ENCODE results near the gene PCSK9.

Gene PCSK9

GRCh38 chr1:55044617-55045397 lies 5.5 kb downstream of the PCSK9 start:
- Histone ChIP-seq H3K27me3 (ENCODE audit: control insufficient read depth, insufficient read depth, low read length) (peaks cover 20% of the 10 kb centered on the region), H3K27ac (ENCODE audit: low read depth, low read length) (no peak overlapping the region), H3K4me1 (ENCODE audit: control insufficient read depth, insufficient read depth, low read length) (peaks cover 15% of the 10 kb centered on the region; the same call in 1 of the 2 replicates), H3K9me3 (ENCODE audit: control insufficient read depth, insufficient read depth, low read length) (no peaks in the 10 kb centered on the region), H3K36me3 (ENCODE audit: control insufficient read depth, insufficient read depth, low read length) (peaks cover 54% of the 10 kb centered on the region), H3K9ac (ENCODE audit: low read depth, low read length) (no peak overlapping the region), H3K4me3 (ENCODE audit: low read depth, low read length) (no peak overlapping the region)

DNA sequence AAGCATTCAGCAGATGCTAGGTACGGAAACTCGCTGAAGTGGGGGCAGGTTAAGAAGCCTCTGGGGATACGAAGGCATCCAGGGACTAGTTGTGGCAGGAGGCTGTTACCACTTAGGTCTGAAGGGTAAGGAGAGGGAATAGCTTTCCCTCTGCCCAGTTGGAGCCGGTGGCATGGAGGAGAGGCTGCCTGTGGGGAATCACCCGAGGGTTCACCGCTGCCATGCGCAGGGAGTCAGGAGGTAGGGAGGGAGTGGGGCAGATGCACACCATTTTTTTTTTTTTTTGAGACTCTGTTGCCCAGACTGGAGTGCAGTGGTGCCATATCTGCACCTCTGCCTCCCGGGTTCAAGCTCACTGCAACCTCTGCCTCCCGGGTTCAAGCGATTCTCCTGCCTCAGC lies 6.1 kb downstream of the PCSK9 start:
- Histone ChIP-seq H3K9ac (ENCODE audit: low read depth, low read length) (no peak overlapping the region), H3K27me3 (ENCODE audit: control insufficient read depth, insufficient read depth, low read length) (peaks cover 13% of the 10 kb centered on the region), H3K4me1 (ENCODE audit: control insufficient read depth, insufficient read depth, low read length) (peaks cover 13% of the 10 kb centered on the region; the same call in 1 of the 2 replicates), H3K9me3 (ENCODE audit: control insufficient read depth, insufficient read depth, low read length) (no peaks in the 10 kb centered on the region), H3K36me3 (ENCODE audit: control insufficient read depth, insufficient read depth, low read length) (peaks cover 60% of the 10 kb centered on the region), H3K4me3 (ENCODE audit: low read depth, low read length) (no peak overlapping the region), H3K27ac (ENCODE audit: low read depth, low read length) (no peak overlapping the region)

- peaks cover 6% of the 10 kb centered on the region; the same call in 1 of the 2 replicates for H3K4me1 ChIP-seq (ENCODE audit: control insufficient read depth, insufficient read depth, low read length)
- H3K27ac ChIP-seq (ENCODE audit: low read depth, low read length) = no peak overlapping the region
- H3K4me3 ChIP-seq (ENCODE audit: low read depth, low read length) = no peak overlapping the region
- H3K9ac ChIP-seq (ENCODE audit: low read depth, low read length) = no peak overlapping the region
- H3K27me3 ChIP-seq (ENCODE audit: control insufficient read depth, insufficient read depth, low read length) = no peaks in the 10 kb centered on the region
- no peaks in the 10 kb centered on the region for H3K9me3 ChIP-seq (ENCODE audit: control insufficient read depth, insufficient read depth, low read length)
- peaks cover 60% of the 10 kb centered on the region for H3K36me3 ChIP-seq (ENCODE audit: control insufficient read depth, insufficient read depth, low read length)
These were observed 7.5 kb downstream of the PCSK9 start for GRCh38 chr1:55046871-55047270.

DNA sequence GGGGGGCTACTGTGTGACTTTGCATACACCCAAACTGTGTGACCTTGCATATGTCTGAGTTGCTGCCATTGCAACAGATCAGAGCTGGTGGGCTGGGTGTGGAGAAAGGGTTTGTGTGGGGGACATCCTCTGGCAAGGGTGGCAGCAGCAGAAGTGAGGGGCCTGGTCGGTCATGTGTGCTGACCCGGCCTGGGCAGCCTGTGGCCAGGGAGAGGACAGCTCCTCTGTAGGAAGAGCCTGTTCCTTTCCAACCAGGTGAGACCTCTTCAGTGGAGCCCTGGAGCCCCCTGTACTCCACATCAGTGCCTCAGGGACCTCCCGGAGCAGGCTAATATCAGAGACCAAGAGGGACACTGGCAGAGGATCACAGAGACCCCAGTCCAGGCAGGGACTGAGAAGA lies 8.3 kb downstream of the PCSK9 start:
- peaks cover 6% of the 10 kb centered on the region; the same call in 1 of the 2 replicates for H3K4me1 ChIP-seq (ENCODE audit: control insufficient read depth, insufficient read depth, low read length)
- no peak overlapping the region for H3K27ac ChIP-seq (ENCODE audit: low read depth, low read length)
- H3K9ac ChIP-seq (ENCODE audit: low read depth, low read length) = no peak overlapping the region
- peaks cover 63% of the 10 kb centered on the region for H3K36me3 ChIP-seq (ENCODE audit: control insufficient read depth, insufficient read depth, low read length)
- no peaks in the 10 kb centered on the region for H3K9me3 ChIP-seq (ENCODE audit: control insufficient read depth, insufficient read depth, low read length)
- H3K27me3 ChIP-seq (ENCODE audit: control insufficient read depth, insufficient read depth, low read length) = no peaks in the 10 kb centered on the region
- H3K4me3 ChIP-seq (ENCODE audit: low read depth, low read length) = no peak overlapping the region

DNA sequence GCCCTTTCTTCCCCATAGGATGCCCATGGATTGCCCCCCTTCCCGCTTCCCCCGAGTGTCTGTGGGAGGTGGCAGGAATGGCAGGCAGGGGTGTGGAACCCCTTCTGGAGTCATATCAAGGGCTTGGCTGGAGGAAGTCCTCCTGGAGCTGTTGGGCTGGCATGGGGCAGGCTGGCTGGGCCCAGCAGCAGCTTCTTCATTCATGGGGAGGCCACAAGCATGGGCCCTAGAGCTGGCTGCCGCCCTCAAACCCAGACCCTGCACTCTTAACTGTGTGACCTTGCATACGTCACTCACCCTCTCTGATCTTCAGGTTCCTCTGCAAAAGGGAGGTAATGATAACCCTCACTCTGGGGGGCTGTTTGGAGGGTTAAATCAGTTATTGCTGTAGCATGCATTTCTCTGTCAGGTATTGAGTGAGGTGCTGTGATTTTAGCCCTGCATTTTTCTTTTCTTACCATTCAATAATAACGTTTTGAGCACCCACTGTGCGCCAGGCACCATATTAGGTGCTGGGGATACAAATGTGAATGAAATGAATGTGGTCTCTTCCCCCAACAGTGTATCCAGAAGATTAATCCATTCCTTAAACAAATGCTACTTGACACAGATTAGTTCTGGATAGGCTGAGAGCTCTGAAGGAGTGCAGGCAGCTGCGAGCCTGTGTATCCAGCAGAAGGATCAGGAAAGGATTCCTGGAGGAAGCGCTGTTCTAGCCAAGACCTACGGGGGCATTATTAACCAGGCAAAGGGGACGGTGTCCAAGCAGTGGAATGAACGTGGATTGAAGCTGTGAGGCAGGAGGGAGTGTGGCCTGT lies 9.3 kb downstream of the PCSK9 start:
- no peak overlapping the region for H3K9ac ChIP-seq (ENCODE audit: low read depth, low read length)
- peaks cover 69% of the 10 kb centered on the region for H3K36me3 ChIP-seq (ENCODE audit: control insufficient read depth, insufficient read depth, low read length)

GRCh38 chr1:55049271-55049913 lies 10.0 kb downstream of the PCSK9 start:
- Histone ChIP-seq H3K9ac (ENCODE audit: low read depth, low read length) (no peak overlapping the region), H3K27ac (ENCODE audit: low read depth, low read length) (no peak overlapping the region), H3K36me3 (ENCODE audit: control insufficient read depth, insufficient read depth, low read length) (peaks cover 65% of the 10 kb centered on the region), H3K9me3 (ENCODE audit: control insufficient read depth, insufficient read depth, low read length) (no peaks in the 10 kb centered on the region), H3K4me1 (ENCODE audit: control insufficient read depth, insufficient read depth, low read length) (no peaks in the 10 kb centered on the region), H3K4me3 (ENCODE audit: low read depth, low read length) (no peak overlapping the region), H3K27me3 (ENCODE audit: control insufficient read depth, insufficient read depth, low read length) (no peaks in the 10 kb centered on the region)

More for the DNA sequence above, 9.3 kb downstream of the PCSK9 start:
- Histone ChIP-seq H3K4me3 (ENCODE audit: low read depth, low read length) (no peak overlapping the region), H3K27me3 (ENCODE audit: control insufficient read depth, insufficient read depth, low read length) (no peaks in the 10 kb centered on the region), H3K4me1 (ENCODE audit: control insufficient read depth, insufficient read depth, low read length) (no peaks in the 10 kb centered on the region), H3K27ac (ENCODE audit: low read depth, low read length) (no peak overlapping the region), H3K9me3 (ENCODE audit: control insufficient read depth, insufficient read depth, low read length) (no peaks in the 10 kb centered on the region)

DNA sequence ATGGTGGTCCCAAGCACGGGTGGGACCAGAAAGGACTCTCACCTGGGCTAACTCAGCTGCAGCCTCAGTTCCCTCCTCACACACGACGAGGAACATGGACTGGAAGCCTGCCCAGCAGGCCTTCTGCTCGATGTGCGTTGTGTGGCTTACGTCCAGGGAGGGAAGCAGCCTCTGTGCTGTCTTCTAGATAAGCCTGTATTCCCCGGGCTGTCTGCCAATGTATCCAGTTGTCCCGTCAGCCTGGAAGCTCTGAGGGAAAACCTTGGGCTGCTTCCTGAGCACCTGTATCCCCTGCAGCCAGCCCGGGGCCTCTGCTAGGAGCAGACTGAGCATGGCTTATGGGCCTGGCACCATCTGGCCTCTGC lies 10.5 kb downstream of the PCSK9 start:
- Histone ChIP-seq H3K4me1 (ENCODE audit: control insufficient read depth, insufficient read depth, low read length) (no peaks in the 10 kb centered on the region), H3K9ac (ENCODE audit: low read depth, low read length) (no peak overlapping the region), H3K27ac (ENCODE audit: low read depth, low read length) (no peak overlapping the region), H3K27me3 (ENCODE audit: control insufficient read depth, insufficient read depth, low read length) (no peaks in the 10 kb centered on the region), H3K9me3 (ENCODE audit: control insufficient read depth, insufficient read depth, low read length) (no peaks in the 10 kb centered on the region), H3K36me3 (ENCODE audit: control insufficient read depth, insufficient read depth, low read length) (peaks cover 60% of the 10 kb centered on the region), H3K4me3 (ENCODE audit: low read depth, low read length) (no peak overlapping the region)

DNA sequence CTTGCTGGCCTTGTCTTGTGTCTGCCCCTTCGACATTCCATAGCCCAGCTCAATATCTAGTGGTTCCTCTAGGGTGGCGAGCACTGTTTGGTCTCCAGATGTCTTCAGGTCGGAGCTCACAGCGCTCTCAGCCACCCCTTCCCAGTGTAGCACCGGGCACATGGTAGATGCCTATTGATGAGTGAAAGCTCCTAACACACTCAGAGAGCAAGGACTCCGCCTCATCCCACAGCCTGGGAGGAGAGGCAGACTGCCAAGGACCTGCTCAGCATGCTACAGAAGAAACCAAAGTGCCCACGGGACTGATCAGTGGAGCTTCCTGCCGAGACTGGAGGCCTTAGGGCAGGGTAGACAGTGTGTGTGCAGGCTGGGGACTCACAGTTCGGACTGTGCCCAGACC lies 10.9 kb downstream of the PCSK9 start:
- Histone ChIP-seq H3K27me3 (ENCODE audit: control insufficient read depth, insufficient read depth, low read length) (no peaks in the 10 kb centered on the region), H3K27ac (ENCODE audit: low read depth, low read length) (no peak overlapping the region), H3K4me3 (ENCODE audit: low read depth, low read length) (no peak overlapping the region), H3K4me1 (ENCODE audit: control insufficient read depth, insufficient read depth, low read length) (no peaks in the 10 kb centered on the region), H3K9ac (ENCODE audit: low read depth, low read length) (no peak overlapping the region), H3K36me3 (ENCODE audit: control insufficient read depth, insufficient read depth, low read length) (peaks cover 56% of the 10 kb centered on the region), H3K9me3 (ENCODE audit: control insufficient read depth, insufficient read depth, low read length) (no peaks in the 10 kb centered on the region)

GRCh38 chr1:55051169-55051568 lies 11.8 kb downstream of the PCSK9 start:
- peaks cover 52% of the 10 kb centered on the region for H3K36me3 ChIP-seq (ENCODE audit: control insufficient read depth, insufficient read depth, low read length)

GRCh38 chr1:55051621-55052020 lies 12.3 kb downstream of the PCSK9 start:
- Histone ChIP-seq H3K27me3 (ENCODE audit: control insufficient read depth, insufficient read depth, low read length) (no peaks in the 10 kb centered on the region), H3K9ac (ENCODE audit: low read depth, low read length) (no peak overlapping the region), H3K4me3 (ENCODE audit: low read depth, low read length) (no peak overlapping the region), H3K27ac (ENCODE audit: low read depth, low read length) (no peak overlapping the region), H3K4me1 (ENCODE audit: control insufficient read depth, insufficient read depth, low read length) (no peaks in the 10 kb centered on the region), H3K9me3 (ENCODE audit: control insufficient read depth, insufficient read depth, low read length) (no peaks in the 10 kb centered on the region), H3K36me3 (ENCODE audit: control insufficient read depth, insufficient read depth, low read length) (peaks cover 52% of the 10 kb centered on the region)

More at GRCh38 chr1:55051169-55051568, 11.8 kb downstream of the PCSK9 start:
- Histone ChIP-seq H3K27me3 (ENCODE audit: control insufficient read depth, insufficient read depth, low read length) (no peaks in the 10 kb centered on the region), H3K4me1 (ENCODE audit: control insufficient read depth, insufficient read depth, low read length) (no peaks in the 10 kb centered on the region), H3K4me3 (ENCODE audit: low read depth, low read length) (no peak overlapping the region), H3K27ac (ENCODE audit: low read depth, low read length) (no peak overlapping the region), H3K9me3 (ENCODE audit: control insufficient read depth, insufficient read depth, low read length) (no peaks in the 10 kb centered on the region), H3K9ac (ENCODE audit: low read depth, low read length) (no peak overlapping the region)

All from HUES48 (cell line).